DMS53 treated with DMSO at 0.1 percent for 48 hours (cell line): Measurements from ENCODE around the gene CCDC167.
A peak's percentile ranks its signal among the peaks of the same experiment; 100 is the strongest.

Source experiments
- DNase-seq: peaks from one replicate; lab custom pipeline; 2025; ENCODE audit not compliant: unreplicated experiment; lab: John Stamatoyannopoulos, UW

The CCDC167 gene

GRCh38 chr6:37490536-37491170 lies 9.0 kb downstream of the CCDC167 start:
- no peak for DNase-seq

- no peak for DNase-seq
Observed at GRCh38 chr6:37489697-37490336, 9.9 kb downstream of the CCDC167 start.

DNA sequence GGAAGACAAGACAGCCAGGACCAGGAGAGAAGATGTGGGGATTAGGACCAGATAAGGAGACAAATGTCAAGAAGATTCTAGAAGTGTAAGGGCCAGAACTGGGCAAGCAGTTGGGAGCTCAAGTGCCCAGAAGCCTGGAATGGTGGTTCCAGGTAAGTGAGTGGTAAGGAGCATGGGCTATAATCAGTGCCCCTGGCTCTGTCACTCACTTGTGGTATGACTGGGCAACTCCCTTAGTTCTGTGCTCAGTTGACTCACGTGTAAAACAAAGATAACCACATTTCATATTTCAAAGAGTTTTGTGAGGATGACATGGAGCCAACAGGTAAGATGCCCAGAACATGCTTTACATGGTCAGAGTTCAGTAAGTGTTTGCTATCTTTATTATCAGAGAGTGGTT lies 11.2 kb downstream of the CCDC167 start:
- no peak for DNase-seq

GRCh38 chr6:37487591-37488380 lies 11.9 kb downstream of the CCDC167 start:
- DNase-seq, result no peak

- DNase-seq, result no peak
Observed at GRCh38 chr6:37486121-37486839, 13.4 kb downstream of the CCDC167 start.

DNA sequence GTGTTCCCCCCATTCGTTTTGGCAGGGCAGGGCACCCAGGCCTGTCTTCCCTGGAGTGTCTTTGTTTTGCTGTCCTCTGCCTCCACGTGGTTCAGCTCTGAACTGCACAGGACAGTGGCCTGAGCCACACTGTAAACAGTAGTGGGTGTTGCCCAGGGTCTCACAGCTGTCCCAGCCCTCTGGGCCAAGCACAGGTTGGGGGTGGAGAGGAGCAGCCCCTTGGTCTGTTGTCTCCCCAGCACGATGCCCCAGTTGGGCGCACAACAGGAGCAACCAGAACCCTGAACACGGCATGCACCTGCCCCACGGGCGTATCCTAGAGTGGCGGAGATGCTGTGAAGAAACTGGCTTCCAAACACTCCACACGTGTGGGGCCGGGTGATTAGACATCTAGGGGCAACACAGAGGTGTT lies 14.4 kb downstream of the CCDC167 start:
- DNase-seq, result no peak

DNA sequence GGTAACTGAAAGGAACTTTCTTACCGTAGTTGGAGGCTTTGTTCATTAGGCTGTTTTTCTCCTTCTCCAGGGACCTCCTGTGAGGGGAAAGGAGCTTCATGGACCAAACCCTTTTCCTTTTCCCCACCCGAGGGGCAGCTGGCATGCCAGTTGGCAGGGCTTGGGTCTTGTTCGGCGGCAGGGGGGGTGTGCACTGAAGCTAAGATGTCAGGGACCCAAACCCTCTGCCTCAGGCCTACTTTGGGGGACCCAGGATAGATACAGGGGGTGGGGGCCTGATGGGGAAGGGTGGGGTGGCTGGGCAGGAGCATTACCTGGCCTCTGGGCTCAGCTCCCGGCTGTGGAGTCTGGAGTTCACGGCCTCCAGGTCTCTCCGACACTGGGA lies 14.9 kb downstream of the CCDC167 start:
- DNase-seq, result no peak

DNA sequence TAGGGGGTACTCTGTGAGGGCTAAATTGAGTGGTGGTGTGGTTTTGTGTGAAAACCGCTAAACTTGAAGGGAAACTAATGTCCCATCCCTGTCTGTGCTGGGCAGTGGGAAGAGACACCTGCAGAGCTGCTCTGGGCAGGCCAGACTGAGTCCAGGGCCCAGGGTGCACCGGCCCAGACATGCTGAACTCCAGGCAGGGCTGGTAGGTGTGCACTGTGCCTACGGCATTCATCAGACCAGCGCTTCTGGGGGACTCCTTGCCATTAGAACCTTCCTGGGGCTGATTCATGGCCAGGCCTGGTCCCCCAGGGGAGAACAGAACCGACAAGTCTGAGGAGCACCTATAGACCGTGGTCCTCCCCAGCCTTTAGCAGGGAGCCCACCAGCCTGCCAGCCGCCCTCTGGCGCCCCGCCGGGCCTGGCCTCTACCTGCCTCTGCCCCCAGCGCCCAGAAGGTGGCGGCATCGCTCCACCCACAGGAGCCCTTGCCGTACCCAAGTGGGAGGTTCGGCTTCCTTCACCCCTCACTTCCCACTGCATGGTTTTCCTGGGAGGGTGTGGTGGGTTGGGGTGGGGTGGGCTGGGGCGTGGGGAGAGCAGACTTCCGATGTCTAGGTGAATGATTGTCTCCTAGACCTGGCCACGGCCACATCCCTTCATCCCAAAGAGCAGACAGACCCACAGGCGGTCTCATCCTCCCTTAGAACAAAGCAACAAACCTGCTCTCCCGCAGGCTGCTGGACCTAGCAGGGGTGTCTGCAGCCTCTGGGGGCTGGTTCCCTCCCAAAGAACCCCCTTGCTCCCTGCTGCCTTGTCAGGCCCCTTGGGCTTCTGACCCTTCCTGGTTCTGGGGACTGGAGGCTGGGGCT lies 15.5 kb downstream of the CCDC167 start:
- peak; percentile 2 for DNase-seq

- DNase-seq, result no peak
Observed at GRCh38 chr6:37483252-37483901, 16.3 kb downstream of the CCDC167 start.

DNA sequence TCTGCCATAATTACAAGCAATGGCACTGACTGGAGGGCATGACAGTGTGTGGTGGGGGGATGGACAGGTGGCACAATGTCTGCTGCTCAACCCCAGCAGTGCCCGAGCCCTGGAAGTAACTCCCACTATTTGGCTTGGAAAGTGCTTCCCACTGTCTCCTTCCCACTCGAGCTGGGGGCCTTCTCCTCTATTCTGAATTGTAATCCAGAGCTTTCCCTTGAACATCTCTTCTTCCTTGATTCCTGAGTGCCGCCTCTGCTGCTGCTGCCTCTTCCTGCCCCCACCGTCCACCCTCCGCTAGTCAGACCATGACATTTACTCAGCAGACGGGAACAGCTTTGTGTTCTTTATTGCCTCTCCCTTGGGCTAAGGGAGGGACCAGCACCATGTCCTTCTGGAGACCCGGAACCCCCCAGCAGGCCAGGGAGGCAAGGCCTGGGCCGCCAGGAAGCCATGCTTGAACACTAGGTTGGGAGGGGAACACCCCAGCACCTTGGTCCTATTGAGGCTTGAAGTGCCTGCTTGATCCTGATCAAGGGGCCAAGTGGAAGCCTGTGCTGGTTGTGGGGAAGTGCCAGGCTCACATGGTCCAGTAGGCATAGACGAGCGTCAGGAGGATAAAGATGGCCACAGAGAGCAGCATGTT lies 17.0 kb downstream of the CCDC167 start:
- DNase-seq, result no peak

DNA sequence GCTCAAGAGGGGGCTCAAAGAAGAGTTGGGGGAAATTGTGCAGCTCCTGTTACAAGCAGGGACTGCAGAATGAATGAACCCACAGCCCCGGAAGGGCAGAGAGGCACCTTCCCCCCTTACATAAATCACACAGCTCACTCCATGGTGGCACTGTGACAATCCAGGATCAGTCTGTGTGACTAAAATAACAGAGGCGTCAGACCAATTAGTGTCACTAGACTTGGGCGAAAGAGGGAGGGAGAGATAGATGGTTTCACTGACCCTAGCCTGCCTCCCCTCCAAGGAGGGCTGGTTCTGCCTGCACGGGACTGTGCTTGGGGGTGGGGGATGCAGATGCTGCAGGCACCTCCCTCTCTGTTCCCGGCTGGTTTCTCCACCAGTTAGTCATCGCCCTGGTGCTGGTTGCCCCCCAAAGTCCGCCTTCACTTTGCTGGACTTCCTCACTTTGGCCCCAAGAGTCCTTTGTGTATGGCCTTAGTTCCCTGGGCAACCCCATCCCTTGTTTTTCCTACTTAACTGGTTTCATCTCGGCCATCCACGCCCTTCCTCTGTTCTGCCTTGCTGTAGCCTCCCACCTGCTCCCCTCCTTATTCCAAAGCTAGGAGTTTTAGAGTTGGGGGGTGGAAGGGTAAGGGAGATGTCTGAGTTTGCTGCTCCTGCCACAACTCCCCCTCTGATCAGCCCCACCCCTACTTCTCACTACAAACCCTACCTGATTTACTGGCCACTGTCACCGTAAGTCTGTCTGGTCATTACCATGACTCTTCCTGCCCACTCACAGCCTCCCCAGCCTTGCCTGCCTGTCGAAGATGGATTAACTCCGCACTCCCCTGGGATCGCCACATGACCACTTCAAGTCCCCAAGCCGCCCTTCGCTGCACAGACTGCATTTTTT lies 17.7 kb downstream of the CCDC167 start:
- DNase-seq, result no peak

GRCh38 chr6:37480951-37481534 lies 18.6 kb downstream of the CCDC167 start:
- DNase-seq, result no peak

- DNase-seq, result no peak
Observed at GRCh38 chr6:37480118-37480736, 19.5 kb downstream of the CCDC167 start.

DNA sequence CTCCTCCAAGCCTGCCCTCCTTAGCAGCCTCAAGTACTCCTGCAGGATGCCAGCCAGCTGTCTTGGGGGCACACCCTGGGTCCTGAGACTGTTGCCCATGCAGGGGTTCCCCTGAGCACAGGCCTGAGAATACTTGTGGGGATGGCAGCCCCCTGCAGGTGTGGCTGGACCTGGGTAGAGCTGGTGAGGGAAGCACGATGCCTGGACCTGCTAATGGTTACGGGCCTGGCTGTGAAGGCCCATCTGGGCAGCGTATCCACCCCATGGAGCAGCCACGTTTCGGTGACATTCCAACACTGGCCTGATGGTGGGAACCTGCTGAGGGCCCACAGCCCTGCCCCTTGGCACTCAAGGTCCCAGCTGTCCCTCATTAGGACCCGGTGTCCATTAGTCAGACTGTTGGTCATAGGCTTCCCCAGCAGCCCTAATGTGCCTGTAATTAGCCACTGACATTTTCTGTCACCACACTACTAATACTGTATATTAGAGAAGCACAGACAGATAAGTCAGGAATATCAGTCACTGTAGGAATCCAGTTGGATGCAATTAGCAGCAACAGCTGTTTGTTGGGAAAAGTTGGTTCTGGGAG lies 20.3 kb downstream of the CCDC167 start:
- DNase-seq, result no peak

- DNase-seq, result no peak
Observed at GRCh38 chr6:37478827-37479226, 20.9 kb downstream of the CCDC167 start.

- no peak for DNase-seq
Observed at GRCh38 chr6:37477656-37478435, 21.8 kb downstream of the CCDC167 start.

GRCh38 chr6:37477191-37477590 lies 22.5 kb downstream of the CCDC167 start:
- no peak for DNase-seq
